Duodenal mucosa (tissue), 2 donors: ENCODE measurements around the gene SHTN1.

Source experiments
- H3K27ac ChIP-seq: one replicate; pipeline ENCODE4 v1.7.0; 2013; ENCODE audit warnings: low read depth, low read length
- H3K27me3 ChIP-seq, 2 donors: one replicate each; pipeline ENCODE4 v1.7.0; 2013; ENCODE audit warnings: low read length in 2 of 2, control low read depth in 1 of 2; ENCODE audit not compliant: insufficient read depth in 2 of 2, control insufficient read depth in 1 of 2
- H3K36me3 ChIP-seq, 2 donors: one replicate each; pipeline ENCODE4 v1.7.0; 2013; ENCODE audit warnings: low read length in 2 of 2, control low read depth in 1 of 2; ENCODE audit not compliant: insufficient read depth in 2 of 2, control insufficient read depth in 1 of 2
- H3K4me1 ChIP-seq, 2 donors: one replicate each; pipeline ENCODE4 v1.7.0; 2013; ENCODE audit warnings: low read length in 2 of 2, control low read depth in 1 of 2; ENCODE audit not compliant: insufficient read depth in 2 of 2, control insufficient read depth in 1 of 2
- H3K4me3 ChIP-seq, 2 donors: one replicate each; pipeline ENCODE4 v1.7.0; 2013; ENCODE audit warnings: low read length in 2 of 2, low read depth in 1 of 2
- H3K9ac ChIP-seq, 2 donors: one replicate each; pipeline ENCODE4 v1.7.0; 2013; ENCODE audit warnings: low read length in 2 of 2, low read depth in 1 of 2
- H3K9me3 ChIP-seq, 2 donors: one replicate each; pipeline ENCODE4 v1.7.0; 2013; ENCODE audit warnings: low read length in 2 of 2, control low read depth in 1 of 2; ENCODE audit not compliant: control insufficient read depth in 1 of 2

The SHTN1 gene, protein sequence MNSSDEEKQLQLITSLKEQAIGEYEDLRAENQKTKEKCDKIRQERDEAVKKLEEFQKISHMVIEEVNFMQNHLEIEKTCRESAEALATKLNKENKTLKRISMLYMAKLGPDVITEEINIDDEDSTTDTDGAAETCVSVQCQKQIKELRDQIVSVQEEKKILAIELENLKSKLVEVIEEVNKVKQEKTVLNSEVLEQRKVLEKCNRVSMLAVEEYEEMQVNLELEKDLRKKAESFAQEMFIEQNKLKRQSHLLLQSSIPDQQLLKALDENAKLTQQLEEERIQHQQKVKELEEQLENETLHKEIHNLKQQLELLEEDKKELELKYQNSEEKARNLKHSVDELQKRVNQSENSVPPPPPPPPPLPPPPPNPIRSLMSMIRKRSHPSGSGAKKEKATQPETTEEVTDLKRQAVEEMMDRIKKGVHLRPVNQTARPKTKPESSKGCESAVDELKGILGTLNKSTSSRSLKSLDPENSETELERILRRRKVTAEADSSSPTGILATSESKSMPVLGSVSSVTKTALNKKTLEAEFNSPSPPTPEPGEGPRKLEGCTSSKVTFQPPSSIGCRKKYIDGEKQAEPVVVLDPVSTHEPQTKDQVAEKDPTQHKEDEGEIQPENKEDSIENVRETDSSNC

DNA sequence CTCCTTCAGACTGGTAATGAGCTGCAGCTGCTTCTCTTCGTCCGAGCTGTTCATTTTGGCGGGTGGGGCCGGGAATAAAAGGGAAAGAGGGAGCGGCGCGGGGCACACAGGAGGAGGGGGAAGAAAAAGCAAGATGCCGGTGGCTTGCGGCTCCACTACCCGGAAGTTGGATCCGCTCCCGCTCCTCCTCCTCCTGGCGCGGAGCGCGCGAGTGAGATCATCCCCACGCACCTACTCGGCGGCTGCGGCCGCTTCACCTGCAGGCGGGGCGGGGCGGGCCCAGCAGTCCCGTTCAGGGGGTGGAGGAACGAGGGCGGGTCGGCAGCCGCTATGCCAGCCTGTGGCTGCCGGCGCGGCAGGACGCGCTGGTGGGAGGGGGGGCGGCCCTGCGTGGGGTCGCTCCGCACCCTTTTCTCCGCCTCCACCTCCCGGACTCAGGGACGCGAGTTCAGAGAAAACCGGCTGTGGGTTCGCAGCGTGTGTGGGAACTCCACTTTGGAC, at the start of gene SHTN1:
Gene SHTN1, minus strand, starts transcription at position 162 of the 501 bp plus-strand sequence. Its CDS starts 108 bp downstream, at position 54.
- Histone ChIP-seq H3K9me3 (no peaks in the 10 kb centered on the region), H3K27ac (peak within 1 kb of the TSS; percentile 66), H3K4me3 (peak within 1 kb of the TSS; percentile 75 to 90), H3K9ac (peak within 1 kb of the TSS; percentile 70 to 77), H3K4me1 (peaks cover 0 to 7% of the 10 kb centered on the region in 2 donors), H3K36me3 (no peaks in the 10 kb centered on the region), H3K27me3 (peaks cover 0 to 6% of the 10 kb centered on the region in 2 donors)

DNA sequence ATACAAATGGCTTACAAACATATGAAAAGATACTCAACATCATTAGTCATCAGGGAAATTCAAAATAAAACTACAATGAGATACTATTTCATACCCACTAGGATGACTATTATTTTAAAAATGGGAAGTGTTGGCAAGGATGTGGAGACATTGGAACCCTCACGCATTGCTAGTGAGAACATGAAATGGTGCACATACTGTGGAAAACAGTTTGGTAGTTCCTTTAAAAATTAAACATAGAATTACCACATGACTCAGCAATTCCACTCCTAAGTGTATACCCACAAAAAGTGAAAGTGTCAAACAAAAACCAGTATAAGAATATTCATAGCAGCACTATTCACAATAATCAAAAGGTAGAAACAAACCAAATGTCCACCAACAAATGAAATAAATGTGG, 48.5 kb upstream of the SHTN1 start:
- Histone ChIP-seq H3K27ac (no peak overlapping the region), H3K4me1 (no peaks in the 10 kb centered on the region), H3K9ac (no peak overlapping the region), H3K27me3 (no peaks in the 10 kb centered on the region), H3K36me3 (no peaks in the 10 kb centered on the region), H3K4me3 (no peak overlapping the region), H3K9me3 (no peaks in the 10 kb centered on the region)

DNA sequence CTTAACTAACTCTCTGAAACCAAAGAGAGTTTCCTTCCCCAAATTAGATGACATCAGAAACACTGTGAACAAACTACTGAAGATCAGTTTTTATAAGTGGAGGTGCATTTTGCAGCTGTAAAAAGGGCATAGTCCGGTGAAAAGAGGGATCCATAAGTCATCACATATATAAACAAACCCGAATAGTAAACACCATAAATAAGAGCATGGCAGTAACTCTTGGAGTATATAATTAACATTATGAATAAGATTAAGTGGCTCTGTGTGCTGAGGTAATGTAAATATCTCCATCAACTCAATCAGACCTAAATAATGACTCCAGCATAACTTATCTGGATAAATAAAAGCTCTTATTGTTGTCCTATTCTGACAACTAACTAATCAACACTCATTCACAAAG, 43.0 kb upstream of the SHTN1 start:
- no peak overlapping the region for H3K4me3 ChIP-seq
- H3K36me3 ChIP-seq: no peaks in the 10 kb centered on the region
- no peak overlapping the region for H3K27ac ChIP-seq
- no peaks in the 10 kb centered on the region for H3K4me1 ChIP-seq
- no peaks in the 10 kb centered on the region for H3K9me3 ChIP-seq
- no peak overlapping the region for H3K9ac ChIP-seq
- no peaks in the 10 kb centered on the region for H3K27me3 ChIP-seq

DNA sequence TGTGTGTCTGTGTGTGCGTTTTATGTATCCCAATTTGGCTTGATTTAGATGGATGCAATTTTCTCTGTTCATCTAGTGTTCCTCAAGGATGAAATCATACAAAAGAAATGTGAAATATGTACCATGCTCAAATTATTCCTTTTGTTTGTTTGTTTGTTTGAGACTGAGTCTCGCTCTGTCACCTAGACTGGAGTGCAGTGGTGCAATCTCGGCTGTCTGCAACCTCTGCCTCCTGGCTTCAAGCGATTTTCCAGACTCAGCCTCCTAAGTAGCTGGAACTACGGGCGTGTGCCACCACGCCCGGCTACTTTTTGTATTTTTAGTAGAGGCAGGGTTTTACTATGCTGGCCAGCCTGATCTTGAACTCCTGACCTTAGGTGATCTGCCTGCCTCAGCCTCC, 11.3 kb upstream of the SHTN1 start:
- Histone ChIP-seq H3K4me1 (no peaks in the 10 kb centered on the region), H3K36me3 (no peaks in the 10 kb centered on the region), H3K27ac (no peak overlapping the region), H3K9me3 (no peaks in the 10 kb centered on the region), H3K4me3 (no peak overlapping the region), H3K27me3 (no peaks in the 10 kb centered on the region), H3K9ac (no peak overlapping the region)

DNA sequence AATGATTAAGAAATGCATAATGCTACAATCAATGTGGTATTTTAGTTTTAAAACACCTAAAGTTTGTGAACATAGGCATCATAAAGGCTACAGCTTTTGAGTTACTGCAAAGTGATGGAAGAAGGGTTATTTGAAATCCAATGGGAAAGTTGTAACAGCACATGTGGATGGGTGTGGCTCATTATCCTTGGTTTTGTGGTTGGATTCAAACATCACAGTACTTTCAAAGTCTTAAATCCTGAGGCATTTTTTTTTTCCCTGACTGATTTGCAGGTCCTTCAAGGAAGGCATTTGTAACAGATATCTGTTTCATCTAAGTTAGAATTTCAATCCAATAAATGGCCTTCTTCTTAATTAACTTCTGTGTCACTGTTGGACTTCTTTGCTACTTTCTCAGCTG, 9.8 kb upstream of the SHTN1 start:
- Histone ChIP-seq H3K27ac (no peak overlapping the region), H3K4me3 (no peak overlapping the region), H3K27me3 (no peaks in the 10 kb centered on the region), H3K9ac (no peak overlapping the region), H3K36me3 (no peaks in the 10 kb centered on the region), H3K9me3 (no peaks in the 10 kb centered on the region), H3K4me1 (no peaks in the 10 kb centered on the region)

DNA sequence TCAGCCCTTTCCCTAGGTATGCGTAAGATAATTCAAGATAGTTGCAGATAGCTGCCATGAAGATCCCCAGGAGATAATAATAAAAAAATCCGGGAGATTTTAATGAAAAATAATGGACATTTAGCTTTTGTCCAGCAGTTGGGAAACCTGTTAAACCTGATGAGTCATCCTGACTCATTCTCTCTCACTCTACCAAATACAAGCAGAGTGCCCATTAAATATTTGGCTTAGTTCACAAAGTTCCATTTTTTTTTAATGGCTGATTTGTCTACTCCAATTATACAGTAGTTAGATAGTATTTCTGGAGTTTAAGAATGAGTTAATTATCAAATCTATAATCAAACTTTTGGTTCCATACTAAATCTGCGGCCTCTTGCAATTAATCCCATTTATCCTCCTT, 2.1 kb upstream of the SHTN1 start:
- H3K4me3 ChIP-seq: no peak overlapping the region
- no peak overlapping the region for H3K27ac ChIP-seq
- no peaks in the 10 kb centered on the region for H3K36me3 ChIP-seq
- H3K9ac ChIP-seq: no peak overlapping the region
- H3K27me3 ChIP-seq: peaks cover 0 to 6% of the 10 kb centered on the region in 2 donors
- peaks cover 0 to 7% of the 10 kb centered on the region in 2 donors for H3K4me1 ChIP-seq
- H3K9me3 ChIP-seq: no peaks in the 10 kb centered on the region

DNA sequence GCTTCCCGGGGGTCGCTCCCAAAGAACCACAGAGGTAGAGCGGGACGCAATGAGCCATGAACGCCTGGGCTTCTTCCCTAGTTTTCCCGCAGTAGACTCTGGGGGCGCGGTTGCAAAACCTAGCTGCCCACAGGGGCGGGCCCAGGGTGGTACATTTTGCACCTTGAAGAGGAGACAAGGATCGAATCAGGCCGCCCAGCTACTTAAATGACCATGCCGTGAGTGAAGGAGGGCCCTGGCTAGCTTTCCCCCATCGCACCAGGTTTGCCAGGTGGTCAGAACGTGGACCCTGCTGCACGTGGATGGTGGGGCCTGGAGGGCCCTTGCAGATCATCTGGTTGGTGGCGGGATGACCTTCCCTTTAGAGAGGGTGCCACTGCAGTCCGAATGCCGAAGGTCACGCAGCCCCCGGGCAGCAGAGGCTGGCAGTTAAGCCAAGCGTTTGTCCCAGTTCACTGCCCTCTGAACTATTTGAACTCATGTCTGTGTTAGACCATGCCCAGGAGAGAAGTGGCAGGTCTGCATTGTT, 604 bp upstream of the SHTN1 start:
- peaks cover 0 to 7% of the 10 kb centered on the region in 2 donors for H3K4me1 ChIP-seq
- no peaks in the 10 kb centered on the region for H3K9me3 ChIP-seq
- H3K27ac ChIP-seq: no peak overlapping the region
- peak overlapping the region; percentile 75 to 90 for H3K4me3 ChIP-seq
- H3K36me3 ChIP-seq: no peaks in the 10 kb centered on the region
- peak overlapping the region; percentile 32 to 77 for H3K9ac ChIP-seq
- peaks cover 0 to 6% of the 10 kb centered on the region in 2 donors for H3K27me3 ChIP-seq

DNA sequence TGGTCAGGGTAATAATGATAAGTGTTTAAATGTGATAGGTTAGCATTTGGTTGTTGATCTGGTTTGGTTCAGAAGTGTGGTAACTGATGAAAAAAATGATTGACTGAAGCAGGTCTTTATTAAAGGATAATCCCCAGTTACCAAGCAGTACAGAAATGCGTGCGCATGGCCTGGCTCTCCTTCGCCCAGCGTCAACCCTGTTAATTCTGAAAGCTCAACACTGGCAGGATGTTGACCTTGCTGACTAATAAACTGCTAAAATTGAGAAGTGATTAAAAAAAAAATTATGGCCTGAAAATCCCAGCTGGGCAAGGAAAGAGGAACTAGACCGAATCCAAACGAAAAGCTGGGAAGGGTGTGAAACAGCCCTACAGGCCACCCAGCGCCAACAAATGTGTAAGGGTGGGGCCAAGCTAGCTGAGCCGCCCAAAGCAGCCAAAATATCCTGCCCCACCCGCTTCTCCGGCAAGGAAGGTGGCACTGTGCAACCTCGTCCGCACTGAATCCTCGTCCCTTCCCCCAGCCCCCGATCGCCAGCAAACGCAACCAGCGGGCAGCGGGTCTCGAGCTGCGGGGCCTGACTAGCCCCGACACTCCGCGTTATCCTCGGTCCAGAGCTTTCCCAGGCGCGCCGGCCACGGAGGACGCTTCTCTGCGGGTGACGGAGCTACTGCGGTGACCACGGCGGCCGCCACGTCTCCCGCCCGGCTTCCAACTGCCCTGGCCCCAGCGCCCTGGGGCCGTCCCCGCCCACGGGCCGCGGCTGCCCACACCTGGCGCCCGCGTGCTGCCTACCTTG, 561 bp downstream of the SHTN1 start:
- Histone ChIP-seq H3K27me3 (peaks cover 0 to 6% of the 10 kb centered on the region in 2 donors), H3K4me1 (peaks cover 0 to 7% of the 10 kb centered on the region in 2 donors), H3K27ac (peak overlapping the region; percentile 66)

DNA sequence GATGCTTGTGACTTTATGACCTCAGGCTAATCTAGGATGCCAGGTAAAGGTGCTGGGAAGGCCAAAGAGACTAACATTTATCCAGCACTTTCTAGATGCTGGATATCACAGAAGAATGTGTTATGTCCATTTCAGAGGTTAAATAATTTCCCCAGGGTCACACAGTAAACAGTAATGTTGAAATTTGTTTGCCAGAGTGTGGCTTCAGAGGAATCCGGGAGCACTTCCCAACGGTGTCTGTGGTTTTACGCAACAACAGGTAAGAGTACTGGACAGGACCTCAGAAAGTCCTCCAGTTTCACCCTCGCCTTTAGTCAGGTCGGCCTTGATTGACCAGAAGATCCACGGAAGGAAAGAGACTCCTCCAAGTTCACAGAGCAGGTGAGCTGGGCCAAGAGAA, 1.7 kb downstream of the SHTN1 start:
- Histone ChIP-seq H3K9me3 (no peaks in the 10 kb centered on the region), H3K4me1 (peaks cover 0 to 7% of the 10 kb centered on the region in 2 donors), H3K27me3 (peaks cover 0 to 6% of the 10 kb centered on the region in 2 donors), H3K9ac (no peak overlapping the region), H3K27ac (no peak overlapping the region), H3K36me3 (no peaks in the 10 kb centered on the region), H3K4me3 (no peak overlapping the region)

More for the DNA sequence above, 561 bp downstream of the SHTN1 start:
- Histone ChIP-seq H3K4me3 (peak overlapping the region; percentile 75 to 90), H3K36me3 (no peaks in the 10 kb centered on the region), H3K9ac (peak overlapping the region; percentile 70 to 77), H3K9me3 (no peaks in the 10 kb centered on the region)
